Adipocyte (in vitro differentiated cells): ENCODE results near the gene C10orf90.
A peak's percentile ranks its signal among the peaks of the same experiment; 100 is the strongest.
"Not testable (repeated sequence)": the region's sequence is repeated elsewhere in the genome, so short reads cannot be mapped to it uniquely, and the experiment has no call there.

Experiments
- DNase-seq: peaks from one replicate; pipeline ENCODE4 v3.0.0-alpha.2; 2015; ENCODE audit warnings: low read depth
- H3K27me3 ChIP-seq: replicated peaks from 2 replicates; pipeline ENCODE4 v1.7.0; 2013; ENCODE audit warnings: mild to moderate bottlenecking, low read length, moderate library complexity; ENCODE audit not compliant: control insufficient read depth, insufficient read depth
- H3K36me3 ChIP-seq: 2 replicates; pipeline ENCODE4 v1.7.0; 2013; ENCODE audit warnings: low read length, mild to moderate bottlenecking, moderate library complexity; ENCODE audit not compliant: control insufficient read depth, insufficient read depth, severe bottlenecking
- H3K4me1 ChIP-seq: 2 replicates; pipeline ENCODE4 v1.7.0; 2013; ENCODE audit warnings: mild to moderate bottlenecking, low read length, moderate library complexity; ENCODE audit not compliant: control insufficient read depth, insufficient read depth
- H3K4me3 ChIP-seq: 2 replicates; pipeline ENCODE4 v1.7.0; 2013; ENCODE audit warnings: mild to moderate bottlenecking, low read length, moderate library complexity
- H3K9ac ChIP-seq: 2 replicates; pipeline ENCODE4 v1.7.0; 2013; ENCODE audit warnings: mild to moderate bottlenecking, low read length, moderate library complexity
- H3K9me3 ChIP-seq: 2 replicates; pipeline ENCODE4 v1.7.0; 2013; ENCODE audit warnings: mild to moderate bottlenecking, low read length, moderate library complexity; ENCODE audit not compliant: control insufficient read depth

Gene C10orf90

DNA sequence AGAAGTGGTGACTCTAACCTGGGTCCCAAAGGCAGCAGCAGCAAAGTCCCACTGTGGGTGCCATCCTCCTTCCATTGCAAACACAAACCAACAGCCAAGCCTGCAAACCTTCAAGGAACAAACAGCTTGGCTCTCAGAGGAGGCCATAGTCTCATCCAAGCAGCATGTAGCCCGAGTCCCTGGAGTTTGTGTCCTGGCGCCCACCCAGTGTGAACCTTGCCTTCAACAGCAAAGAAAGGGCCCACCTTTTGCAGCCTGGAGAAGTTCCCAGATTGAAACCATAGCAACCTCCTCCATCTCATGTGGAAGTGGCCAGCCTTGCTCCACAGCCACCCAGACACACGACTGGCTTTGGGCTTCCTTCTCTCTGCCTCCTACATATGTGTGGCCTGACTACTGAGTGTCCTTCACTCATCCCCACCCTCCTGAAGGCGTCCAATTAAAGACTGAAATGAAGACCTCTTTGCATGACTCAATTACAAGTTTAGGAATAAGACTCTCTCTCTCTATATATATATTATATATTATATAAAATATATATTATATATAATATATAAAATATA lies 106.1 kb downstream of the C10orf90 start:
- Histone ChIP-seq H3K9ac (no peak overlapping the region), H3K36me3 (no peaks in the 10 kb centered on the region), H3K27me3 (no peaks in the 10 kb centered on the region), H3K4me3 (no peak overlapping the region), H3K9me3 (no peaks in the 10 kb centered on the region), H3K4me1 (peaks cover 10% of the 10 kb centered on the region)
- DNase-seq: no peak

DNA sequence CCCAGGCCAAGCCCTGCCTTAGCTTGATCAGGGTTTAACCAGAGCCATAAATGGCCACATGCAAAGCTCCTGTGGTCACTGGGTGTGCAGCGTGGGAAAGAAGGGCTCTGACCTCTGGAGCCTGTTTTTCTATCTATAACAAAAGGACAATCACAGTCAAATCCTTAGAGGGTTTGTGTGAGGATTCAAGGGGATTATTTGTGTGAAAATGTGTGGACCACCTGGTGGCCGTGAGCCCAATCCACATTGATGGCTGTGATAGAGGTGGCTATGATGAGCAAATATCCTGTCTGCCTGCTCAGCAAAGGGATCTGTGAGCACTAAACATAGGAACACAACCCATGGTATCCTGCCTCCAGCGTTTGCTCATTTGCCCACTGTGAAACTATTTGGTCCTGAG lies 107.1 kb downstream of the C10orf90 start:
- Histone ChIP-seq H3K9ac (no peak overlapping the region), H3K36me3 (no peaks in the 10 kb centered on the region), H3K27me3 (no peaks in the 10 kb centered on the region), H3K4me3 (no peak overlapping the region), H3K9me3 (no peaks in the 10 kb centered on the region), H3K4me1 (peaks cover 17% of the 10 kb centered on the region)
- DNase-seq: no peak

DNA sequence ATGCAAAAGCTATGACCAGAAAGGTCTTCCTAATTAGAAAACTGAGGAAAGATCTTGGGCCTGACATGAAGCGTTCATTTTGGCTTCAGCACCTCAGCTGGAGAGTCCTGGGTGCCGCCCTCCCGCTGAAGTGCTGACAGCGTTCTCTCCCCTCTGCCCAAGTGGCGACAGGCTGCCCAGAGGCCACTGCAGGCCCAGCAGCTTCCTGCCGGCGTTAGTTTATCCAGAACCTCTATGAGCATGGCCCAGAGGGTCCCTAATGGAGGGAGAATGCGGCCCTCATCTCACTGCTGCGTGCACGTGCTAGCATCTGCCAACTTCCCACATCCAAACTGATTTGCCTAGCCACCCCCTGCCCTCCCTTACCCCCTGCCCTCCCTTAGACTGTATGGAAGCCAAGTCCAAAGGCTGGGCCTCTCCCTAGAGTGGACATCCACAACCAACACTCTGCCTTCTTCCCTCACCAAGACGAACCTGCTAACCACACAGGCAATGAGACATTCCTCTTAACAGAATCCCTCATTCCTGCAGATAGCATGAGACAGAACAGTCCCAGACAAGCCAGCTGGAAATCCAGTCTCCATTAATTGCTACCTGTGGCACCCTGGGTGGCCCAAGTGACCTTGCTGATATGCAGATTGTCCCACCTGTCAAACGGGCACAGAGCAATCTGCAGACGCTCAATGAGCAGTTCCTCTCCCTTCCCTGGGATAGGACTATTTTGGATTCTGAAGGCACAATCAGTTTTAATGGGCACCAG lies 108.4 kb downstream of the C10orf90 start:
- H3K9ac ChIP-seq: peak overlapping the region; percentile 66
- no peaks in the 10 kb centered on the region for H3K27me3 ChIP-seq
- peaks cover 25% of the 10 kb centered on the region for H3K4me1 ChIP-seq
- H3K36me3 ChIP-seq: no peaks in the 10 kb centered on the region
- no peaks in the 10 kb centered on the region for H3K9me3 ChIP-seq
- peak overlapping the region; percentile 76 for H3K4me3 ChIP-seq
- DNase-seq: peak; percentile 2

DNA sequence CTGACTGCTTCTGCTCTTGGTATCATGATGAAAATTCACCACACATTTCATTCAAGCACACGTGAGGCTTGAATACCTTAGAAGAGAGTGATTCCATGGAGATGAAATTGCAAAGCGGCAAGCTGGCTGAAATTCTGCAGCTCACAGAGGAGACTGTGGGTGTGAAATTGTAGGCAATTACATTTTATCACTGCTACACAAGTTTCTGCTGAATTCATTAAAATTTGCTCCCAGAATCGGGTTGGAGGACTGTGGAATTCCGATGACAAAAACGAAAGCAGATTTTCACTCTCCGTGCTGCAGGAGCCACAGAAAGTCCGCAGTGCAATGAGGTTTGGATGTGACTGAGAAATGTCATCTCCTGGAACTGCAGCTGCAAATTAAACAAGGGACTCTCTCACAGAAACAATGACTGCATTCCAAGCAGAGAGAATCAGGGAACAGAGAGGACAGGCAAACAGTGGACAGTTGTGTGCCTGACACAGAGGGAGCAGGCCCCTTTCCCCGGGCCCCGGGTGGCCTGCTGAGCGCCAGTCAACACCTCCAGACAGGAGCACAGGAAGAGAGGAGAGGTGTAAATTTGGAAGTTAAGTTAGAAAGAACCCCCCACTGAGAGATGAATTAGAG lies 109.1 kb downstream of the C10orf90 start:
- H3K36me3 ChIP-seq: no peaks in the 10 kb centered on the region
- DNase-seq: peak; percentile 43
- H3K4me3 ChIP-seq: peak overlapping the region; percentile 76

DNA sequence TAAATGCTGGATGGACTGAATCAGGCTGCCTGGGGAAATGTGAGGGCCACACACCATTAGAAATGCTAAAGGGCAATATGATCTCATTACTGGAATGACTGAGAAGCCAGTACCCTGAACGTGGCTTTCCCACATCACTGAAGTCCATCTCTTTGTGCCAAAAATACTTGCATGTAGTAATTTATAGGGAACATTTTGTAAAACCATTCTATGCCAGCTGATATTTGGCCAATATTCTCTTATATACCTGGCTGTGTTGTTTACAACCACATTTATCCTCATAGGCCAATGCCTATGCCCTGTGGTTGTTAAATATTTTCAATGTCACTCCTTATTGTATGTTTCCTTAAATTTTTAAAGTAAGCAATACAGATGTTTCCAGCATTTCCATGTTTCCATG lies 111.6 kb downstream of the C10orf90 start:
- no peaks in the 10 kb centered on the region for H3K27me3 ChIP-seq
- no peaks in the 10 kb centered on the region for H3K36me3 ChIP-seq
- DNase-seq: no peak

More for the DNA sequence above, 109.1 kb downstream of the C10orf90 start:
- H3K4me1 ChIP-seq: peaks cover 25% of the 10 kb centered on the region
- no peaks in the 10 kb centered on the region for H3K9me3 ChIP-seq
- peak overlapping the region; percentile 66 for H3K9ac ChIP-seq
- no peaks in the 10 kb centered on the region for H3K27me3 ChIP-seq

DNA sequence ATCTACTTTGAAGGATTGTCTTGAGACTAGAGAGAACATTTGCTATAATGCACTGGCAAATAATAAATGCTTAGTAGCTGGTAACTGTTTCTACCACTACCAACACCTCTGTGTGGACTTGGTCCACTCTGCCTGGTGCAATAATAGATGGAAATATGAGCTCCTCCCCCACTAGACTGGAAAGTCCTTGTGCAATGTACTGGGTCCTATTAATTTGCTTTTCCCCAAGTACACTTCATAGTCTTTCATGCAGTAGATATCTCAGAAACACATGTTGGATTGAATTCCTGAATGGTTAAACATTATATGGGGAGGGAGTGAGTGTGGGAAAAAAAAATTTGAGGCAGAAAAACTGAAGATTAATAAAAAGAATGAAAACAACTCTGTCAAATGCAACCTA lies 119.3 kb downstream of the C10orf90 start:
- no peaks in the 10 kb centered on the region for H3K36me3 ChIP-seq
- DNase-seq: no peak
- H3K9me3 ChIP-seq: peaks cover 4% of the 10 kb centered on the region
- H3K9ac ChIP-seq: no peak overlapping the region
- no peaks in the 10 kb centered on the region for H3K27me3 ChIP-seq
- H3K4me3 ChIP-seq: no peak overlapping the region
- peaks cover 4% of the 10 kb centered on the region for H3K4me1 ChIP-seq

More for the DNA sequence above, 111.6 kb downstream of the C10orf90 start:
- Histone ChIP-seq H3K4me1 (peaks cover 25% of the 10 kb centered on the region), H3K9ac (no peak overlapping the region), H3K9me3 (no peaks in the 10 kb centered on the region), H3K4me3 (no peak overlapping the region)

DNA sequence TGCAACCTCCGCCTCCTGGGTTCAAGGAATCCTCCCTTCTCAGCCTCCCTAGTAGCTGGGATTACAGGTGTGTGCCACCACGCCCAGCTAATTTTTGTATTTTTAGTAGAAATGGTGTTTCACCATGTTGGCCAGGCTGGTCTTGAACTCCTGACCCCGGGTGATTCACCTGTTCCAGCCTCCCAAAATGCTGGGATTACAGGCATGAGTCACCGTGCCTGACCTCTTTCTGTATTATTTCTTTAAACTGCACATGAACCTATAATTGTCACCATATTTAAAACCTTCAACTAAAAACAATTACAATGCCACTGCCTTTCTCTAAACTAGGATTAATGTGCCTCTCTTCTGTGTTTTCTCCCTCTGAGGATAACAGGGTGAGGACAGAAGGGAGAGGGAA lies 119.9 kb downstream of the C10orf90 start:
- not testable (repeated sequence) for DNase-seq, H3K9me3 ChIP-seq, H3K4me1 ChIP-seq, H3K36me3 ChIP-seq, H3K4me3 ChIP-seq, H3K9ac ChIP-seq, H3K27me3 ChIP-seq

DNA sequence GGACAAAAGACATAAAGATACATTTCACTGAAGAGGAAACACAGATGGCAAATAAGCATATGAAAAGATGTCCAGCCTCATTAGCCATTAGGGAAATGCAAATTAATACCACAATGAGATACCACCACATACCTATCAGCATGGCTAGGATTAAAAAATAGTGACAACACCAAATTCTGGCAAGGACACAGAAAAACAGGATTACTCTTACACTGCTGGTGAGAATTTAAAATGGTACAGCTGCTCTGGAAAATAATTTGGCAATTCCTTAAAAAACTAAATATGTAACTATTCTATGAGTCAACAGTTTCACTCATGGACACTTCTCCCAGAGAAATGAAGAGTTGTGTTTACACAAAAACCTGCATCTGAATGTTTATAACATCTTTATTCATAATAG lies 121.1 kb downstream of the C10orf90 start:
- H3K36me3 ChIP-seq: no peaks in the 10 kb centered on the region
- H3K27me3 ChIP-seq: no peaks in the 10 kb centered on the region
- peaks cover 4% of the 10 kb centered on the region for H3K4me1 ChIP-seq
- H3K9ac ChIP-seq: no peak overlapping the region
- peaks cover 4% of the 10 kb centered on the region for H3K9me3 ChIP-seq
- DNase-seq: no peak
- no peak overlapping the region for H3K4me3 ChIP-seq

DNA sequence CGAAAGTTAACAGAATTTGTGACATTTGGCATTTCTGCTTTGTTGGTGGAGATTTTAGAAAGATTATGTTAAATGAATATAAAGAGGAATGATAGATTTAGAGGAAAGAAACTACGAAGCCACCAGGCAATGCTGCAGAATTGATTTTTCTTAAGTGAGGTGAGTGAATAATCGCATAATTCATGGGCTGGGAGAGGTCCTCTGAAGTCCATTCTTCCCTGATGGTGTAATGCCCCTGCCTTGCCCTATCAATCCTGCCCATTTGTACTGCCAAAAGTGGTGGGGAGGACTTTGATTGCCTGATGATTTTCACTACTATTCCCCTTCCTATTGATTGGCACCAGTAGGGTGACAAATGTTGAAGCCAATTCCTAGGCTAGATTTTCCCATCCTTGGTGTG lies 125.9 kb downstream of the C10orf90 start:
- Histone ChIP-seq H3K4me3 (no peak overlapping the region), H3K9ac (no peak overlapping the region)
- no peak for DNase-seq

DNA sequence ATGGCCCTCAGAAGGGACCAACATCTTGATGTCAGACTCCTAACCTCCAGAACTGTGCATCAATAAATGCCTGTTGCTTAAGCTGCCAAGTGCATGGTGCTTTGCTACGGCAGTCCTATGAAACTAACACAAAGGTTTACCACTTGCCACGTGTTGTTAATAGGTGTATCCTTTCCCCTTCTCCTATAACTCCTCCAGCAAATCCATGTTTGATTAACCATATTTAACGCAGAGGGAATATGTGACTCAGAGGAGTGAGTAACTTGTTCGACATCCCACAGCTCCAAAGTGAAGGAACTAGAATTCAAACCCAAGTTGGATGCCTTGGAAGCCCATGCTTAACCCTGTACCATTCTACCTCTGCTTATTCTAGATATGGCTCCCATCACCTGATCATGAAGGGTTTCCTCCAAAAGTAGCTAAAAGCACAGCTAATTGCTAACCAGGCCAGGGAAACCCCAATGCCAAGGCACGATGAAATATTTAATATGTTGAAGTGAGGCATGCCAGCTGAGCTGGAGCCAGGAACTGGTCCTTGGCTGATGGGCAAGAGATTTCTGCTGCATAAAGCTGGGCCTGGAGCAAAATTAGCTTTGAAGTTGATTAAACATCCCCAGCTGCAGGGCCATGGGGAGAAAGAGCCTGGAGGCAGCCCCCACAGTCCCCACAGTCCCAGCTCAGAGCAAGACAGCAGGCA lies 131.9 kb downstream of the C10orf90 start:
- peaks cover 22% of the 10 kb centered on the region for H3K27me3 ChIP-seq
- no peak overlapping the region for H3K9ac ChIP-seq
- H3K4me1 ChIP-seq: no peaks in the 10 kb centered on the region
- no peak for DNase-seq
- H3K9me3 ChIP-seq: no peaks in the 10 kb centered on the region
- no peaks in the 10 kb centered on the region for H3K36me3 ChIP-seq
- H3K4me3 ChIP-seq: no peak overlapping the region

More for the DNA sequence above, 125.9 kb downstream of the C10orf90 start:
- H3K27me3 ChIP-seq: peaks cover 14% of the 10 kb centered on the region
- no peaks in the 10 kb centered on the region for H3K4me1 ChIP-seq
- H3K9me3 ChIP-seq: no peaks in the 10 kb centered on the region
- H3K36me3 ChIP-seq: no peaks in the 10 kb centered on the region

DNA sequence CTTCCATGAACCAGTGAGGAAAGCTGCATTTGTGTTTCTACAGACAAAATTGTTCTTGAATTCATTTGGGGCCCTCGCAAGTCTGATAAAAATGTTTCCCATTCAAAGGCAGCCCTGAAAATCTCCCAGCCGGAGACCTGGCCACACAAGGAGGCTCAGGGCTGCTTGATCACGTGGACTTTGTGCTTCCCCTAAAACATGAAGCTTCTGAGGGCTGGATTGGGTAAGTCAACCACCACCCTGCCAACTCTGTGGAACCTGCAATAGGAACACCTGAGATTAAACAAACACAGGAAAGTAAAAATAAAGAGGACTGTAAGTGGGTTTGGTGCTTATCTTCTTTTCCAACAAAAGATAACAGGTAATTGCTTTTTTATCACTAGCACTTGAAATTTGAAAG lies 133.8 kb downstream of the C10orf90 start:
- peaks cover 10% of the 10 kb centered on the region for H3K27me3 ChIP-seq
- no peak overlapping the region for H3K9ac ChIP-seq
- H3K9me3 ChIP-seq: no peaks in the 10 kb centered on the region
- no peaks in the 10 kb centered on the region for H3K4me1 ChIP-seq
- H3K36me3 ChIP-seq: no peaks in the 10 kb centered on the region
- no peak overlapping the region for H3K4me3 ChIP-seq
- no peak for DNase-seq
